Stimulated activated CD8-positive, alpha-beta memory T cell treated with anti-CD3 and anti-CD28 coated beads, Interleukin-4, amount 100 ng/mL, for 1 hour (primary cell): ENCODE results near the gene AP5B1.

Experiments
- DNase-seq, 2 donors: peaks; one replicate each; pipeline ENCODE4 v3.0.0-alpha.2; 2020; ENCODE audit warnings: low read depth in 2 of 2, low spot score in 1 of 2

Gene AP5B1

GRCh38 chr11:65786008-65786785 lies 5.4 kb upstream of the AP5B1 start:
- DNase-seq = no peak

GRCh38 chr11:65785319-65786007 lies 4.7 kb upstream of the AP5B1 start:
- no peak for DNase-seq

GRCh38 chr11:65782816-65783228 lies 2.0 kb upstream of the AP5B1 start:
- no peak for DNase-seq

GRCh38 chr11:65781962-65782815 lies 1.4 kb upstream of the AP5B1 start:
- DNase-seq = no peak

GRCh38 chr11:65781152-65781961 lies 581 bp upstream of the AP5B1 start:
- DNase-seq = no peak

- DNase-seq = peak; percentile 30 to 41
Measured at GRCh38 chr11:65779919-65780769, 632 bp downstream of the AP5B1 start.

GRCh38 chr11:65779669-65779918 lies 1.2 kb downstream of the AP5B1 start:
- no peak for DNase-seq

- DNase-seq = no peak
Measured at GRCh38 chr11:65778901-65779668, 1.7 kb downstream of the AP5B1 start.

- DNase-seq = no peak
Measured at GRCh38 chr11:65778431-65778900, 2.3 kb downstream of the AP5B1 start.

GRCh38 chr11:65777821-65778361 lies 2.9 kb downstream of the AP5B1 start:
- DNase-seq = no peak

- no peak for DNase-seq
Measured at GRCh38 chr11:65777241-65777640, 3.5 kb downstream of the AP5B1 start.

- no peak for DNase-seq
Measured at GRCh38 chr11:65776710-65777141, 4.0 kb downstream of the AP5B1 start.

- DNase-seq = no peak
Measured at GRCh38 chr11:65776196-65776595, 4.6 kb downstream of the AP5B1 start.

GRCh38 chr11:65774525-65775306 lies 6.1 kb downstream of the AP5B1 start:
- DNase-seq = no peak

- DNase-seq = no peak
Measured at GRCh38 chr11:65773784-65774411, 6.9 kb downstream of the AP5B1 start.

GRCh38 chr11:65771589-65772112 lies 9.1 kb downstream of the AP5B1 start:
- no peak for DNase-seq

GRCh38 chr11:65770951-65771567 lies 9.7 kb downstream of the AP5B1 start:
- DNase-seq = no peak
